Adrenal gland (tissue), 12 donors: ENCODE data around the gene USP22. TPM values are rescaled to one million over a fixed set of nuclear protein-coding genes. Genes with fewer than 3 reads are reported as not detected.
A peak's percentile ranks its signal among the peaks of the same experiment; 100 is the strongest.

ENCODE experiments used
- DNase-seq, 7 donors: peaks; one replicate each; pipeline ENCODE4 v3.0.0-alpha.2; 2019 to 2020
- H3K27ac ChIP-seq, 5 donors: fragments of 200-600 bp; sonication (generic) in 4 of 5; 1 replicate in 3 of 5; 2 replicates in 2 of 5; pipeline versions ENCODE4 v1.5.1 to v1.8.0; 2016 to 2020; ENCODE audit warnings: mild to moderate bottlenecking in 1 of 5
- H3K27me3 ChIP-seq: fragments of 200-600 bp; 2 replicates; pipeline ENCODE4 v1.8.0; 2021
- H3K36me3 ChIP-seq, 2 donors: fragments of 200-600 bp; replicated peaks in 1 of 2; 1 replicate in 1 of 2; 2 replicates in 1 of 2; pipeline versions ENCODE4 v1.5.1 to v1.8.0; 2018 to 2022
- H3K4me1 ChIP-seq, 2 donors: fragments of 200-600 bp; replicated peaks in 1 of 2; 1 replicate in 1 of 2; 2 replicates in 1 of 2; pipeline versions ENCODE4 v1.5.1 to v1.8.0; 2018 to 2021
- H3K4me3 ChIP-seq, 4 donors: fragments of 200-600 bp; sonication (generic) in 3 of 4; one replicate each; pipeline ENCODE4 v1.5.1; 2016 to 2018
- H3K9me3 ChIP-seq, 3 donors: fragments of 200-600 bp; sonication (generic) in 1 of 3; replicated peaks in 1 of 3; 1 replicate in 2 of 3; 2 replicates in 1 of 3; pipeline versions ENCODE4 v1.5.1 to v1.8.0; 2016 to 2021
- POLR2A ChIP-seq, 2 donors: fragments of 450-650 bp; IDR thresholded peaks; one replicate each; pipeline ENCODE4 v1.6.1; 2017; ENCODE audit warnings: antibody characterized with exemption in 2 of 2, mild to moderate bottlenecking in 2 of 2, moderate library complexity in 1 of 2
- WGBS, 4 donors: extraction: QIAGEN DNeasy Blood & Tissue Kit in 2 of 4; methylation state at CpG; one replicate each; pipeline versions ENCODE4 v1.1.5 to v1.1.7; 2013 to 2017; 5-methylcytosine and 5-hydroxymethylcytosine counted together
- intact Hi-C, 2 donors: fragments of 100-400 bp; cut with DNase I; formaldehyde crosslinking; loops; one replicate each; pipeline versions ENCODE4 v1.14.1 to v1.15.0; 2022 to 2023
- polyA plus RNA-seq, 3 donors: library from polyadenylated mRNA; stranded (reverse); fragments of 200-250 nt in 2 of 3; fragments of 350-450 nt in 1 of 3; fragmentation: Illumina TruSeq in 1 of 3; extraction: RNeasy Lipid Tissue Mini Kit (QIAGEN cat#74804) in 1 of 3; gene quantifications; one replicate each; pipeline ENCODE4 v1.2.3, GENCODE V29; 2013 to 2014
- total RNA-seq, 9 donors: library from RNA; depleted of rRNA in 4 of 9; stranded (reverse); fragments of >200 nt in 4 of 9; fragments of 120-200 nt in 1 of 9; fragmentation: NEBNext Ultra II Directional in 1 of 9; extraction: Animal tissue kit (Norgen Biotek cat#: 25700) in 1 of 9; gene quantifications; one replicate each; pipeline versions ENCODE4 v1.1.0 to v1.2.4, GENCODE V29; 2013 to 2023
- TF ChIP-seq, protein P1 (sequence below), 6 experiments: fragments of 450-650 bp in 4 of 6; fragments of 200-600 bp in 2 of 6; sonication (generic) in 1 of 6; IDR thresholded peaks; 1 replicate in 5 of 6; 2 replicates in 1 of 6; pipeline versions ENCODE4 v1.5.1 to v1.8.0; 2016 to 2021; ENCODE audit warnings: antibody characterized with exemption in 6 of 6, mild to moderate bottlenecking in 2 of 6, moderate library complexity in 1 of 6
- donor health status: healthy with polysubstance abuse.
- donor health status: Bipolar disorder and iron deficiency.
- donor health status: DM: yes; HTN: yes; CAD: no.
- donor health status: DM: no; HTN: no; CAD: no.
- donor health status: DM: no; HTN: no; CAD: no.
- donor health status: DM: yes; HTN: yes; CAD: no.

USP22 gene
- total and polyA plus RNA-seq, 12 donors = 43.0 to 250 (median 223) TPM

GRCh38 chr17:21008992-21009671 lies 33.7 kb downstream of the USP22 start:
- Histone ChIP-seq H3K27me3 (no peaks in the 10 kb centered on the region), H3K4me1 (peaks cover 0 to 26% of the 10 kb centered on the region in 2 donors), H3K36me3 (peaks cover 0 to 96% of the 10 kb centered on the region in 2 donors), H3K27ac (no peak overlapping the region), H3K4me3 (no peak overlapping the region), H3K9me3 (no peaks in the 10 kb centered on the region)
- TF ChIP-seq POLR2A (IDR thresholded peaks at IDR 0.05) = no peak
- TF ChIP-seq, protein P1, sequence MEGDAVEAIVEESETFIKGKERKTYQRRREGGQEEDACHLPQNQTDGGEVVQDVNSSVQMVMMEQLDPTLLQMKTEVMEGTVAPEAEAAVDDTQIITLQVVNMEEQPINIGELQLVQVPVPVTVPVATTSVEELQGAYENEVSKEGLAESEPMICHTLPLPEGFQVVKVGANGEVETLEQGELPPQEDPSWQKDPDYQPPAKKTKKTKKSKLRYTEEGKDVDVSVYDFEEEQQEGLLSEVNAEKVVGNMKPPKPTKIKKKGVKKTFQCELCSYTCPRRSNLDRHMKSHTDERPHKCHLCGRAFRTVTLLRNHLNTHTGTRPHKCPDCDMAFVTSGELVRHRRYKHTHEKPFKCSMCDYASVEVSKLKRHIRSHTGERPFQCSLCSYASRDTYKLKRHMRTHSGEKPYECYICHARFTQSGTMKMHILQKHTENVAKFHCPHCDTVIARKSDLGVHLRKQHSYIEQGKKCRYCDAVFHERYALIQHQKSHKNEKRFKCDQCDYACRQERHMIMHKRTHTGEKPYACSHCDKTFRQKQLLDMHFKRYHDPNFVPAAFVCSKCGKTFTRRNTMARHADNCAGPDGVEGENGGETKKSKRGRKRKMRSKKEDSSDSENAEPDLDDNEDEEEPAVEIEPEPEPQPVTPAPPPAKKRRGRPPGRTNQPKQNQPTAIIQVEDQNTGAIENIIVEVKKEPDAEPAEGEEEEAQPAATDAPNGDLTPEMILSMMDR (IDR thresholded peaks at IDR 0.05) = no peak
- WGBS, 4 donors = 80 to 87% (median 87%) methylated on average over 10 of the region's 10 CpGs
- intact Hi-C loops = no loop called here
- DNase-seq = peak in 1 of 7 donors; percentile 9

GRCh38 chr17:21008160-21008915 lies 34.5 kb downstream of the USP22 start:
- Histone ChIP-seq H3K9me3 (no peaks in the 10 kb centered on the region), H3K36me3 (peaks cover 0 to 99% of the 10 kb centered on the region in 2 donors), H3K4me1 (peaks cover 0 to 26% of the 10 kb centered on the region in 2 donors), H3K27ac (no peak overlapping the region), H3K4me3 (no peak overlapping the region), H3K27me3 (no peaks in the 10 kb centered on the region)
- intact Hi-C loops = no loop called here
- WGBS, 4 donors = 85 to 88% (median 86%) methylated on average over 13 of the region's 13 CpGs
- no peak for TF ChIP-seq POLR2A (IDR thresholded peaks at IDR 0.05)
- TF ChIP-seq, protein P1 (IDR thresholded peaks at IDR 0.05) = no peak
- peak in 1 of 7 donors; percentile 13 for DNase-seq

DNA sequence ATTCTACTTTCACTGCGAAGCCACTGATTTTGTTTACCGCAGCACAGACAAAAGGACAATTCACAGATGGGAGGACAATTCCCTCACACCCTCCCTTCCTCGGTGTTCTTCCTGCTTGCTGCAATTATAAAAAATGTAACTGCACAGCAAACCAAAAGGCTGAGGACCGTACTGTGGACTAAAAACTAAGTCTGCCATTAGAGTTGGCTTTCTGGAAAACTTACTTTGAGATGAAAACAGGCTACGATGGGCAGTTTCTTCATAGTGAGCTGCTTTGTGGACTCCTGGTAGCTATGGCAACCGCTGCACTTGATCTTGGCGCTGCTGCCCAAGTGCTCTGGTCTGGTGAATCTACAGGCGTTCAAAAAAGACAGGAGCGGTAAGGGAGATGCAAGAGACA lies 35.2 kb downstream of the USP22 start:
- Histone ChIP-seq H3K27ac (no peak overlapping the region), H3K27me3 (no peaks in the 10 kb centered on the region), H3K4me1 (peaks cover 0 to 23% of the 10 kb centered on the region in 2 donors), H3K4me3 (no peak overlapping the region), H3K36me3 (peaks cover 0 to 99% of the 10 kb centered on the region in 2 donors), H3K9me3 (no peaks in the 10 kb centered on the region)
- TF ChIP-seq, protein P1 (IDR thresholded peaks at IDR 0.05) = no peak
- no peak for TF ChIP-seq POLR2A (IDR thresholded peaks at IDR 0.05)
- 86 to 93% (median 89%) methylated on average over 9 of the region's 9 CpGs for WGBS, 4 donors
- intact Hi-C loops = no loop called here
- DNase-seq = no peak

DNA sequence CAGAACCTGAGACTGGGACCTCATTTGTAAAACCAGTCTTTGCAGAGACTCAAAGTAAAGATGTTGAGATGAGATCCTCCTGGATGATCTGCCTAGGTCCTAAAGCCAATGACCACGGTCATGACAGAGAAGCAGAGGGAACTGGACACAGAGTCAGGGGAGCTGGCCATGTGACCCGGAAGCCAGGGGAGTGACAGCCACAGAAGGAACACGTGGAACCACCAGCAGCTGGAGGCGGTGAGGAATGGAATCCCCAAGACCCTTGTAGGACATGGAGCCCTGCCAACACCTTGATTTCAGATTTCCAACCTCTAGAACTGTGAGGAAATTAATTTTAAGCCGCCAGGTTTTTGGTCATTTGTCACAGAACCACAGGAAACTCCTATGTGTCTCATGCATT lies 37.0 kb downstream of the USP22 start:
- Histone ChIP-seq H3K27me3 (no peaks in the 10 kb centered on the region), H3K9me3 (no peaks in the 10 kb centered on the region), H3K27ac (peak overlapping the region in 2 of 5 donors; percentile 18 to 67), H3K4me1 (peaks cover 0 to 28% of the 10 kb centered on the region in 2 donors), H3K4me3 (no peak overlapping the region), H3K36me3 (peaks cover 0 to 96% of the 10 kb centered on the region in 2 donors)
- intact Hi-C loops = no loop called here
- no peak for DNase-seq
- WGBS, 4 donors = 67 to 82% (median 75%) methylated on average over 5 of the region's 5 CpGs
- TF ChIP-seq POLR2A (IDR thresholded peaks at IDR 0.05) = no peak
- TF ChIP-seq, protein P1 (IDR thresholded peaks at IDR 0.05) = no peak
